Stimulated activated CD4-positive, alpha-beta T cell treated with anti-CD3 and anti-CD28 coated beads, TNF-alpha, amount 100 ng/mL, for 48 hours (primary cell): ENCODE data around the gene ATG9B.
A peak's percentile ranks its signal among the peaks of the same experiment; 100 is the strongest.
"Not testable (repeated sequence)": the region's sequence is repeated elsewhere in the genome, so short reads cannot be mapped to it uniquely, and the experiment has no call there.

Source experiments
- DNase-seq, 3 donors: peaks; one replicate each; pipeline ENCODE4 v3.0.0-alpha.2; 2020; ENCODE audit warnings: low read depth in 3 of 3

Gene ATG9B

DNA sequence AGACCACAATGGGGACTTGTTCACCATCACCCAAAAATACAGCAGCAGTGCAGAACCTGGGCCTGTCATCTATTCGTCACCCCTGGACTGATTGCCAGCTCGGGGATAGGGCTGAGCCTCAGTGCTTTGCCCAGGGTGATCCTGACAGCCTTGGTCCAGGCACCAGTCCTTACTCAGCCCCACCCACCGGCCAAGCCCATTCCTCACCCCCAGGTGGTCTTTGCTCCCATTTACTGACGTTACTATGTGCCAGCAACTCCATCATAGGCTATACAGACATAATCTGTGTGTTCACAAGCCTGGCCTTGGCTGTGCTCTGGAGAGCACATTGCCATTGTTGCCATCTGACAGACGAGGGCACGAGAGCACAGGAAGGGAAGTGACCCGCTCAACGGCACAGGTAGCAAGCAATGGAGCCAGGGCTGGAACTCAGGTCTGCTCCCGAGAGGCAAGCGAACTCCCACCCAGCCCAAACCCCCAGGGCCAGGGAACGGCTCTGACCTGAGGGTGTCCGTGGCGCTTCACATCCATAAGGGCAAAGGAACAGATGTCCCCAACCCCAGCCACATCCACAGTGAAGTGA lies 6.8 kb downstream of the ATG9B start:
- DNase-seq = no peak

DNA sequence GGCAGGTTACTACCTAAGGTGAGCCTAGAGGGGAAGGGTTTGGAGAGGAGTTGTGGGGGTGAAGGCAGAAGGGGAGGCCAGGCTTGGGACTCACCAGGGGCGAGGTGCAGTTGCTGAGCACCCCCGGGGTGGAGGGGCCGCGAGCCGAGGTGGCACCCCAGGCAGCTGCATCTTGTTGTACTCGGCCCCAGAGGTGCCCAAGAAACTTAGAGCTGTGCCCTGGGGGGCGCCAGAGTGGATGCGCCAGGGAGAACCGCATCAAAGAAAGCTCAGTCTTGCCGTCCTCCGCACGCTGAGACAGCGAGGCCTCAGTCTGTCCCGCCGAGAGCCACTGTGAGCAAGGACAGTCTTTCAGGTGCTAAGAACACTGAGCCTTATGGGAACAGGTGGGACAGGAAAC lies 7.4 kb downstream of the ATG9B start:
- DNase-seq = no peak

DNA sequence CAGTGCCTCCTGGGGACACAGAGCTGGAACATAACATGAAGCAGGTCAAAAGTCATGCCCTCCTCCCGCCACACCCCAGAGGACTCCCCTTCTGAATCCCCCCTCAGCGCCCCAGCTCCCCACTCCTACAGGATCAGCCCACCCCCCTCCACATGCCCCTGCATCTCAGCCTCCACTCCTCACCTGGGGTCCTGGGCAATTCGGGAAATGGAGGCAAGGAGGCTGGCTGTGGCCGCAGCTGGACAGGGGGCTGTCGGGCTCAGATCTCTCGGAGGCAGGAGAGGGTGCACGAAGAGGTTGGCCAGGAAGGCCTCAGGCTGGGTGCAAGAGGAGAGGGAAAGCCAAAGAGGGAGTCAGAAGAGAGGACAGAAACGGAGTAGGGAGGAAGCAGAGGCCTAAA lies 7.8 kb downstream of the ATG9B start:
- no peak for DNase-seq

DNA sequence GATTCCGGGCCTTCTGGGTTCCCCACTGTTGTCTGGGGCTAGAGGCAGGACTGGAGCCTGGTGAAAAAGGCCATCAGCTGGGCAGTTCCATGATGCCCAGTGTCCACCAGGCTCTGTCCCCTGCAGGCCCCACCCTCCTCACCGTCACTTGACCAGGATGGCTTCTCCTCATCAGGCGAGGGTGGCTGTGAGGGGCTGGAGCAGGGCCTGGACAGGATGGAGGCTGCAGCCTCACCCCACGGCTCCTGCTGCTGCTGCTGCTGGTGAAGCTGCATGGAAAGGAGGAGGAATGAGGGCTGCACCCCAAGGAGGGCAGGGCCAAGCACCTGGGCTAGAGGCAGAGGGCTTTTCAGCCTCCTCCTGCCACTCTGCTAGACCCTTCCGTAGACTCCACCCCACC lies 8.3 kb downstream of the ATG9B start:
- DNase-seq = no peak

DNA sequence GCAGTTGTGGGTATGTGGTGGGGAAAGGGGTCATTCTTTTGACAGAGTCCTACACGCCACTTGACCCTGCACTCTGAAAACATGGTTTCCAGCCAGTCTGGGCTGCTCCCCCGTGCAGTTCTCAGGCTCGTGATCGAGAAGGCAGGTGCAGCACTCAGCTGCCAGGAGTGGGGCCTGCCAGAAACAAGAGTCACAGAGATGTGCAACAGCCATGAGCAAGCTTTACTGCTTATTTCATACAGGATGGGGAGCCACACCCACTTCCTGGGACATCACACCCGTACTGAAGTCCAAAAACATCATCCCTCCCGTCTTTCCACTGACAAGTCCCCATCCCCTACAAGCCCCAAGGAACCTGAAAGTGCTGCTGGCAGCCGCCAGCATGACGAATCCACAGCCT lies 9.3 kb downstream of the ATG9B start:
- DNase-seq = no peak

DNA sequence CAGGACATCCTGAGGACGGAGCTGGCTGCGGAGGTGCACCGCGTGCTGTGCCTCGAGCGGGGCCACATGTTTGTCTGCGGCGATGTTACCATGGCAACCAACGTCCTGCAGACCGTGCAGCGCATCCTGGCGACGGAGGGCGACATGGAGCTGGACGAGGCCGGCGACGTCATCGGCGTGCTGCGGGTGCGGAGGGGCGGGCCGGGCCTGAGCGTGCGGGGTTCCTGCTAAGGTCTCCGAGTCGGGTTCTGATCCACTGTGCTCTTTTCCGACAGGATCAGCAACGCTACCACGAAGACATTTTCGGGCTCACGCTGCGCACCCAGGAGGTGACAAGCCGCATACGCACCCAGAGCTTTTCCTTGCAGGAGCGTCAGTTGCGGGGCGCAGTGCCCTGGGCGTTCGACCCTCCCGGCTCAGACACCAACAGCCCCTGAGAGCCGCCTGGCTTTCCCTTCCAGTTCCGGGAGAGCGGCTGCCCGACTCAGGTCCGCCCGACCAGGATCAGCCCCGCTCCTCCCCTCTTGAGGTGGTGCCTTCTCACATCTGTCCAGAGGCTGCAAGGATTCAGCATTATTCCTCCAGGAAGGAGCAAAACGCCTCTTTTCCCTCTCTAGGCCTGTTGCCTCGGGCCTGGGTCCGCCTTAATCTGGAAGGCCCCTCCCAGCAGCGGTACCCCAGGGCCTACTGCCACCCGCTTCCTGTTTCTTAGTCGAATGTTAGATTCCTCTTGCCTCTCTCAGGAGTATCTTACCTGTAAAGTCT lies 10.4 kb downstream of the ATG9B start:
- DNase-seq = peak; percentile 80 to 83 (median 81)

DNA sequence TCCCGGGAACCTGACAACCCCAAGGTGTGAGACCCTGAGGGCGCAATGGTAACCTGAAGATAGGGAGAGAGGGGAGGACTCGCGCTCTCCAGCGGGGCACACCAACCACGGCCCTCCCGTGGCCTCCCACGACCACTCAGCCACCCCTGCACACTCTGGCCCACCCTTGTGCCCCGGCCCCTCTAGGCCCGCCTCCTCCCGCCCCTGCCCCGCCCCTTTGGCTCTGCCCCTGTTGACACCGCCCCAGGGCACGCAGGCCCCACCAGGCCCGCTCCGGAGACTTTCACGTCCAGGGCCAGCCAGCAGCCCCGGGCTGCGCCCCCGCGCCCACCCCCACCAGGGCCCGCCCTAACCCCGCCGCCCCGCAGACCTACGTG lies 10.9 kb downstream of the ATG9B start:
- DNase-seq = no peak

DNA sequence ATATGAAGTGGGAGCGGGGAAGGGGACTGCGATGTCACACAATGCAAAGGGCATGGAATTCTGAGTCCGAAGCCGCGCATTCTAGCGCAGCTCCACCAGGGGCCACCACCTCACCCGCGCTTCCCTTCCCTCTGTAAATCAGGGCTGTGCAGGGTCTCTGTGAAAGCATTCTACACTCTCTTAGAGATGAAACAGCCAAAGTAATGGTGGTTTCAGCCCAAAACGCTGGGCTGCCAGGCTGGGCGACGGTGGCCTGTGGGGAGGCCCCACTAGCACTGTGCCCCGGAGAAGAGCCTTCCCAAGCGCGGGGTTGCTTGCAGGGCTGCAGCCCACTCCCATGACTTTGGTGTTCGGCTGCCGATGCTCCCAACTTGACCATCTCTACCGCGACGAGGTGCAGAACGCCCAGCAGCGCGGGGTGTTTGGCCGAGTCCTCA lies 11.4 kb downstream of the ATG9B start:
- no peak for DNase-seq

DNA sequence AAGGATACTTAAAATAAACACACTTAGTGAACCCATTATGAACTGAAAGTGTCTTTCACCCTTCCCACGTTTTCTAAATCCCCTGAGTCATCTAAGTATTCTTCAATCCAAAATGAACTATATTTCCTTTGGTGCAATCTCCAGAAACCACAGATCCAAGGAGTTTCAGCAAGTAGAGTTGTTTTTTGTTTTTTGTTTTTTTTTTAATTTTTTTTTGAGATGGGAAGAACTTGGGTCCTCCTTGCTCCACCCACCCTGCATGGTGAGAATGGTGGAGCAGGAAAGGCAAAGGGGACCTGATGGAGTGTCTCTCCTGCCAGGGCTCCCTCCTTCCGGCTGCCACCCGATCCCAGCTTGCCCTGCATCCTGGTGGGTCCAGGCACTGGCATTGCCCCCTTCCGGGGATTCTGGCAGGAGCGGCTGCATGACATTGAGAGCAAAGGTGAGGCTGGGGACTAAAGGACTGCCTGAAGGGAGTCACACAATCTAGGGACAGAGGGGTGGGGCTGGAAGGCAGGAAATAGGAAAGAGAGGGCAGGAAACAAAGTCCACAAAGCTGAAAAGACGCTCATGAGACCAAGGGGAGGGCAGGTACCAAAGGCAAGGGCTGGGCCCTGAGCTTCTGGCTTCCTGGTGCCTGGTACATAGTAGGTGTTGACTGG lies 12.1 kb downstream of the ATG9B start:
- no peak for DNase-seq

DNA sequence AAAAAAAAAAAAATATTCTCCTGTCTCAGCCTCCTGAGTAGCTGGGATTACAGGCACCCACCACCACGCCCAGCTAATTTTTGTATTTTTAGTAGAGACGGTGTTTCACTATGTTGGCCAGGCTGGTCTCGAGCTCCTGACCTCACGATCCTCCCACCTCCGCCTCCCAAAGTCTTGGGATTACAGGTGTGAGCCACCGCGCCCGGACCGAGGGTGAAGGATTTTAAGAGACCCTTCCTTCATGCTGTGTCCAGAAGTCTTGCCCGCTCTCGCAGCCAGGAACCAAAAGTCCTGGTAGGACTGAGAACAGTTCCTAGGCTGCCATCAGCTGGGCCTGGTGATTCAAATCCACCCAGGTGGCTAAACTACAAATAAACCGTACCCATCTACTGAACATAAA lies 12.7 kb downstream of the ATG9B start:
- DNase-seq = not testable (repeated sequence)

DNA sequence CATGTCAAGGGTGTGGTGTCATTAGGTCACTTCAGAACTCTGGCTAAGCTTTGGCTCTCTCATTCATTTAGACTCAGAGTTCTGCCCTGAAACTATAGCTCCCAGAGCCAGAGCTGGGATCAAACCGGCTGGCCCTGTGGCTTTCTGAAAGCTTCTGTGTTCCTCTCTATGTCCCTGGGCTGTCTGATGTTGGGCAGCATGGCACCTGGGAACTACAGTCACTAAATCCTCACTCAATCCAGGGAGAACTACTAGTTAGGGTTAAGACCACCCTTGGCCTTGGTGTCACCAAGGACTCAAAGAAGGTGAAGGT lies 13.2 kb downstream of the ATG9B start:
- DNase-seq = no peak

DNA sequence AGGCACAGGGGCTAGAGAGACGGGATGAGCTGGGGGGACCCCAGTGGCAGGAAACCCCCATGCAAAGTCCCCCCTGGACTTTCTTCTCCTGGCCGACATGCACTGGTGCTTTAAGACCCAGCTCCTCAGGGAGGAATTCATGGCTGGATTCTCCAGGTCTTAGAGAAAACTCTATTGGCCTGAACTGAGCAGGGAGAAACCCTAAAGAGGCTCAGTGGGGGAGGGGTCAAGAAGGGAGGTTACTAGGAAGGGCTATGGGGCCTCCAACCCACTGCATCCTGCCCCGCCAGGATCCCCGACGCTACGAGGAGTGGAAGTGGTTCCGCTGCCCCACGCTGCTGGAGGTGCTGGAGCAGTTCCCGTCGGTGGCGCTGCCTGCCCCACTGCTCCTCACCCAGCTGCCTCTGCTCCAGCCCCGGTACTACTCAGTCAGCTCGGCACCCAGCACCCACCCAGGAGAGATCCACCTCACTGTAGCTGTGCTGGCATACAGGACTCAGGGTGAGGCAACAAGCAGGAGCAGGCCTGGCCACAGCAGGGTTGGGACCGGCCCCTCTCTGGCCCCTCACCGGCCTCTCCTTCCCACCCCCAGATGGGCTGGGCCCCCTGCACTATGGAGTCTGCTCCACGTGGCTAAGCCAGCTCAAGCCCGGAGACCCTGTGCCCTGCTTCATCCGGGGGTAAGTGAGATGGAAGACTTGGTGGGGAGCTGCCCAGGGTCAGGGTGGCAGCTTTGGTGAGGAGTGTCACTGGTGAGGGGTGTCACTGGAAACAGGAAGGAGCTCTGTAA lies 13.8 kb downstream of the ATG9B start:
- no peak for DNase-seq

DNA sequence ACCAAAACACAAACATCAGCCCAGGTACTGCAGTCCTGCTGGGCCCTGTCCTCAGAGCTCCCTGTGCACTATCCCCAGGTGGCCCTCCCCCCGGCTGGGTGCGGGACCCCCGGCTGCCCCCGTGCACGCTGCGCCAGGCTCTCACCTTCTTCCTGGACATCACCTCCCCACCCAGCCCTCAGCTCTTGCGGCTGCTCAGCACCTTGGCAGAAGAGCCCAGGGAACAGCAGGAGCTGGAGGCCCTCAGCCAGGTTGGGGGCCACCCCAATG lies 14.3 kb downstream of the ATG9B start:
- no peak for DNase-seq

DNA sequence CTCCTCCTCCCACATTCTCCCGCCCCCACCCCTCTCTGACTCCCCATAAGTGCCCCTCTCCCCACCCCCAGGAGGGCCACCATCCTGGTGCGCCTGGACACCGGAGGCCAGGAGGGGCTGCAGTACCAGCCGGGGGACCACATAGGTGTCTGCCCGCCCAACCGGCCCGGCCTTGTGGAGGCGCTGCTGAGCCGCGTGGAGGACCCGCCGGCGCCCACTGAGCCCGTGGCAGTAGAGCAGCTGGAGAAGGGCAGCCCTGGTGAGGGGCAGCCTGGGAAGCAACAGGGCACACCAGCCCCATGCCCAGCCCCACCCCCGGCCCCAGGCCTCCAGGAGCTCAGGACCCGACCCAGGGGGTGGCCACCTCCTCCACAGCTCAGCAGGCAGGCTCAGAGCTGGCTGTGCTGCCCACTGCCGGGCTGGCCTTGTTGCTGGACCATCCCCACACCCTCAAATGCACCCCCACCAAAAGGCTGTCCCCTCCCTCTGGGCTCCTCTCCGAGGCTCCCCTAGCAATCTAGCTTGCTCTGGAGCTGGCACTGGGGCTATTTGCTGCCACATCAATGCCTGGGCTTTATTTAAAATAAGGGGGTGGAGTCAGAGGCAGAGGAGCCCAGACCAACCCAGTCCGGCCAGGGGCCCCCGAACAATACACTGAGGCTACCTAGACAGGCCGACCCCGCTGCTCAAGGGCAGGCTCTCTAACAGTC lies 14.8 kb downstream of the ATG9B start:
- DNase-seq = no peak

DNA sequence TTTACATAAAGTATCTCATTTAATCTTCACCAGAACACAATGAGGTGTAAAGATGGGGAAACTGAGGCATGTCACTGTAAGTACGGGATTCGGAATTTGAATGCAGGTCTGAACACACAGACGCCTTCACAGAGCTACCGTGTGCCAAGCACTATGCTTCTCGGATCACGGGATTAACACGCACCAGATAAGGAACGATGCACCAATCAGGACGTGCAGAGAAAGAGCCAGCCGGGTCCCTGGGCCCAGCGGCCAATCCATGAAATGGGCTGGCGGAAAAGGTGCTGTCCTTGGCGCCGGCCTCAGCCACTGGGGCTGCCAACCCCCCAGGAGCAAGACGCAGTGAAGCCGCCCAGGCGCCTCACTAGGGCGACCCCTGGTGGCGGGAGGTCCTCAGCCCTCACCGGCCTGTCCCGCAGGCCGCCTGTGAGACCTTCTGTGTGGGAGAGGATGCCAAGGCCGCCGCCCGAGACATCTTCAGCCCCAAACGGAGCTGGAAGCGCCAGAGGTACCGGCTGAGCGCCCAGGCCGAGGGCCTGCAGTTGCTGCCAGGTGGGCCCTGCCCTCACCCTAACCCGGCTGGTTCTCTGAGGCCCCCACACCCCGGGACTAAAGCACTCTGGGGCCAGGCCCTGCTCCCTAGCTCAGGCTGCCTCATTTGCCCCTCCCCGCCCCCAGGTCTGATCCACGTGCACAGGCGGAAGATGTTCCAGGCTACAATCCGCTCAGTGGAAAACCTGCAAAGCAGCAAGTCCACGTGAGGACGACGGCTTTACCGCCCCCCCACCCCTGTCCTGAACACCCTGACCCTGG lies 15.6 kb downstream of the ATG9B start:
- peak; percentile 64 to 83 (median 78) for DNase-seq

DNA sequence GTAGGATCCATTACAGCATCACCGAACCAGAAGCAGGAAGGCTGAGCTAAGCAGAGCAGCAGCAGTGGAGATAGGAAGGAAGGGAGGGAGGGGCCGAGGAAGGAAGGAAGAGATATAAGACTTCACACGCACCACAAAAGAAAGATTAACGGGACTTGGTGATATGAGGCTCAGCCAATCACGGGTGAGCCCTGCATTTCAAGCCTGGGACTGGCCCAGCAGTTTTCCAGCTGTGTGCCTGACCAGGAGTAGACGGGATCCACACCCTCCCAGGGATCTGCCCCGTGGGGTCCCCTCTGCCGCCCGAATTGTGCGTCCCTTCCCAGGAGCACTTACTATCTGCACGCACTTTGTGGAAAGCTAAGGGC lies 16.2 kb downstream of the ATG9B start:
- no peak for DNase-seq

DNA sequence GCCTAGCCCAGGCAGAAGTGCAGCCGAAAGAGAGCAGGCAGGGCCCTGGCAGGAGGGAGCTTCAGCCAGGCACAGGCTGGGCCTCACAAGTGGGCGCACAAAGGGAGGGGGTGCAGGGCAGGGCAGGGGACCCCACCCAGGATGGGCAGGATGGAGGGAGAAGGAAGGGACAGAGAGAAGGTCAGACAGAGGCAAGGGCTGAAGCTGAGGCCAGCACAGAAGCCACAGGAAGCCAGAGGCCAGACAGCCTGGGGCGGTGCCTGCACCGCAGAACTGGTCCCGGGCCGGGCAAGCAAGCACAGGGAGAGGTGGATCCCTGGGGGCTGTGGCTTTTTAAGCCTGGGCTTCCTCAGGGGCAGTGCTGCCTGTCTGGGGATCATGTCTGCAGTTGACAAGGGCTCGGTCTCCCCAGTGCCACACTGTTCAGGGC lies 16.8 kb downstream of the ATG9B start:
- DNase-seq = no peak

DNA sequence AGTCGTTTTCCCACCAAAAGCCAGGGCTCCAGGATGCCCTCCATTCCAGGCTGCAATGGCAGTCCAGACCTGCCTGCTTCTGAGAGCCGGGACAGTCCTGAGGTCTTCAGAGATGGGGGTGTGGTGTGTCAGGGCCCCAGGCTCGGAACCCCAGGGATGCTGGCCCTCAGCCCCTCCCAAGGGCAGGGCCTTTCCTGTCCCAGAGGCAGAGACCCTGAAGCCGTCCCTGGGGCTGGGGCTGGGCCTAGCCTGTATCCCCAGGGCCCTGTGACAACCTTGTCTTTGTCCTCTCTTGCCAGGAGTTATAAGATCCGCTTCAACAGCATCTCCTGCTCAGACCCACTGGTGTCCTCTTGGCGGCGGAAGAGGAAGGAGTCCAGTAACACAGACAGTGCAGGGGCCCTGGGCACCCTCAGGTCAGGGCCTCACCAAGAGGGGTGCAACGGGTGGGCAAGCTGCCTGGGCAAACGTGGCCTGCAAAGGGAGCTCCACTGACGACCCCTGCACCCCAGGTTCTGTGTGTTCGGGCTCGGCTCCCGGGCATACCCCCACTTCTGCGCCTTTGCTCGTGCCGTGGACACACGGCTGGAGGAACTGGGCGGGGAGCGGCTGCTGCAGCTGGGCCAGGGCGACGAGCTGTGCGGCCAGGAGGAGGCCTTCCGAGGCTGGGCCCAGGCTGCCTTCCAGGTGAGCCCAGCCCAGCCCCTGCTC lies 17.5 kb downstream of the ATG9B start:
- DNase-seq = no peak

DNA sequence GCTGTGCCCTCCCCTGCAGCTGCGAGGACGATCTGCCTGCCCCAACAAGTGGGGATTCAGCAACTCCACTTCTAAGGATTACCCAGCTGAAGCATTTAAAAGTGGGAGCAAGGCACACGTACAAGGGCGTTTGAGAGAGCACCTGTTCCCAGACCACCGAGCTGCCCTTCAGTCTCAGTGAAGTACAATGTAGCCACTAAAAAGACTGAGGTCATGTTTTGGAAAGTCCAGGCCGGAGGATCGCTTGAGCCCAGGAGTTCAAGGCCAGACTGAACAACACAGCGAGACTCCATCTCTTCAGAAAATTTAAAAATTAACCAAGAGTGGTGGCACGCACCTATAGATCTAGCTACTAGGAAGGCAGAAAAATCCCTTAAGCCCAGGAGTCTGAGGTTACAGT lies 18.7 kb downstream of the ATG9B start:
- DNase-seq = no peak

DNA sequence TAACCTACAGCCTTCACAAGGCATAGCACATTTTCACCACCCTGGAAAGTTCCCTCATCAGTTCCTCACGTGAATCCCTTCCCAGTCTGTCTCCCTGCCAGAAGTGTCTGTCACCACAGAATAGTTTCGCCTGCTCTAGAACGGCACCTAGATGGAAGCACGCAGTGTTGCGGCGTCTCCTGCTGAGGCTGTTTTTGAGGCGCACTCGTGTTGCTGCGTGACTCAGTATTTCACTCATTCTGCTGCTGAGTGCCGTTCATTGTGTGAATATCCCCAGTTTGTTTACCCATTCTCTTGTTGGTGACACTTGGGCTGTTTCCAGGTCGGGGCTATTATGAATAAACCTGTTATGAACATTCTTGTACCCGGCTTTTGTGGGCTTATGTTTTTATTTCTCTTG lies 20.7 kb downstream of the ATG9B start:
- no peak for DNase-seq

DNA sequence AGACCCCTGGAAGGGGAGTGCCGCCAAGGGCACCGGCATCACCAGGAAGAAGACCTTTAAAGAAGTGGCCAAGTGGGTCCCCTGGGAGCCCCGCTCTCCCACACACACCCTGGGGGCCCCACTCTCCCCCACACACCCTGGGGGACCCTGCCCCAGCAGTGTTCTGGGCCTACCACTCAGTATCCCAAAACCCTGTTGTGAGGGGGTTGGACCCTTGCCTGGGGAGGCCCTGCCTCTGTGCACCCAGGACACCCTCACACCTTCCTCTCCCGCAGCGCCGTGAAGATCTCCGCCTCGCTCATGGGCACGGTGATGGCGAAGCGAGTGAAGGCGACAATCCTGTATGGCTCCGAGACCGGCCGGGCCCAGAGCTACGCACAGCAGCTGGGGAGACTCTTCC lies 22.7 kb downstream of the ATG9B start:
- DNase-seq = no peak
